Measurements from ENCODE around the gene JMJD7.

JMJD7 gene

GRCh38 chr15:41836713-41837454 is 9.0 kb downstream of the JMJD7 start:
- Histone ChIP-seq H3K9ac (ENCODE audit: low read depth, low read length) (no peak overlapping the region), H3K4me1 (ENCODE audit: insufficient read depth, low read length) (no peaks in the 10 kb centered on the region), H3K9me3 (ENCODE audit: control insufficient read depth, insufficient read depth, low read length) (no peaks in the 10 kb centered on the region), H3K36me3 (ENCODE audit: insufficient read depth, low read length) (peaks cover 3% of the 10 kb centered on the region)

DNA sequence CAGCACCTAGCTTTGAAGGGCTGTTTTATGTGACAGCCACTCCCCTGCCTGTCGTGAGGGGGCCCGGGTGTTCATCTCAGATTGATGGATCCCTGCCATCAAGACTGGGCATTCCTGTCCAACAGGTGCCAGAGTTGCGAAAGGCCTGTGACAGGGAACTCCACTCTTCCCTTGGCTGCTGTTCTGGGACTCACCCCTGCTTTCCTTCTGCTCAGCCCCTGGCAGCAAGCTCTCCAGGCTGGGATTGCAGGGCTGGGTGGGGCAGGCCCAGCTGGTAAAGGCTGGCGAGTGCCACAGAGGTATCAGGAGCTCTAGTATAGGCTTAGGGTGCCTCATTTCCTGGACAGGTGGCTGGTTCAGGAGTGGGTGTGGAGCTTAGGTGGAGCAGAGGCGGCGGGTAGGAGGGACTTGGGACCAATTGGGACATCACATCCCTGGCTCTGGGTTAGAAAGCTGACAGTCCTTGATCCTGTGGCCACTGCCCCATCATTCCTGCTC is 10.6 kb downstream of the JMJD7 start, which contains the start of gene PLA2G4B:
TSS of gene PLA2G4B (plus strand) at position 448 of the 498 bp plus-strand sequence. CDS start 67 bp downstream, outside the sequence.
- Histone ChIP-seq H3K4me1 (ENCODE audit: insufficient read depth, low read length) (no peaks in the 10 kb centered on the region), H3K9ac (ENCODE audit: low read depth, low read length) (no peak within 1 kb of the TSS), H3K9me3 (ENCODE audit: control insufficient read depth, insufficient read depth, low read length) (no peaks in the 10 kb centered on the region), H3K36me3 (ENCODE audit: insufficient read depth, low read length) (peaks cover 3% of the 10 kb centered on the region)

DNA sequence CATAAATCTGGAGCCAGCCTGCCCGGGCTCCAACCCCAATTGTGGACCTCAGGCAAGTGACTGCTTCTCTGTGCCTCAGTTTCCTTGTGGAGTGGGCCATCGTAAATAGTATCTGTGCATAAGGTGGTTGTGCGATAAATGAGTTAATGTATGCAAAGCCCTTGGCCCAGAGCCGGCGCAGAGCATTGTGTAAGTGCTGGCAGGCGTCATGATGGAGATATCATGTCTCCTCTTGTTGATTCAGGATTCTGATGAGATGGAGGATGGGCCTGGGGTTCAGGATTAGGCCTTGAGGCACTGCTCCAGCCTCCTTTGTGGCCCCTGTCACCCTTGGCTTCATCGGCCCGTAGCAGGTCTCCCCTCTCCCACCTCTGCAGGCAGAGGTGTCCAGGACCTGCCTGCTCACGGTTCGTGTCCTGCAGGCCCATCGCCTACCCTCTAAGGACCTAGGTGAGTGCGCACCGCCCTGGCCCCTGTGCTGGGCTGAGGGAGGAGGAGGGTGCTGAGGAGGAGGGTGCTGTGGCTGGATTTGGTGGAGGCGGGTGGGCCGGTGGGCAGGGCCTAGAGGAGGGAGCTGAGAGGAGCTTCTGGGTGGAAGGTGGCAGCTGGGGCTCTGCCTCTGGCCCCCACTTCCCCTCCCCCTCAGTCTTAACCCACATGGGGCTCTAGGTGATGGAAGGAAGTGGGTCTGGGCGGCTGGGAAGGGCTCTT is 12.0 kb downstream of the JMJD7 start:
- H3K36me3 ChIP-seq (ENCODE audit: insufficient read depth, low read length) = peaks cover 3% of the 10 kb centered on the region
- H3K4me1 ChIP-seq (ENCODE audit: insufficient read depth, low read length) = no peaks in the 10 kb centered on the region
- H3K9me3 ChIP-seq (ENCODE audit: control insufficient read depth, insufficient read depth, low read length) = no peaks in the 10 kb centered on the region
- H3K9ac ChIP-seq (ENCODE audit: low read depth, low read length) = no peak overlapping the region

- no peak overlapping the region for H3K9ac ChIP-seq (ENCODE audit: low read depth, low read length)
- peaks cover 3% of the 10 kb centered on the region for H3K36me3 ChIP-seq (ENCODE audit: insufficient read depth, low read length)
- H3K4me1 ChIP-seq (ENCODE audit: insufficient read depth, low read length) = no peaks in the 10 kb centered on the region
- no peaks in the 10 kb centered on the region for H3K9me3 ChIP-seq (ENCODE audit: control insufficient read depth, insufficient read depth, low read length)
Observed at GRCh38 chr15:41840673-41841072, 12.8 kb downstream of the JMJD7 start.

GRCh38 chr15:41841131-41841530 is 13.2 kb downstream of the JMJD7 start:
- Histone ChIP-seq H3K4me1 (ENCODE audit: insufficient read depth, low read length) (no peaks in the 10 kb centered on the region), H3K9ac (ENCODE audit: low read depth, low read length) (no peak overlapping the region), H3K36me3 (ENCODE audit: insufficient read depth, low read length) (peaks cover 3% of the 10 kb centered on the region; the same call in 1 of the 2 replicates), H3K9me3 (ENCODE audit: control insufficient read depth, insufficient read depth, low read length) (no peaks in the 10 kb centered on the region)

DNA sequence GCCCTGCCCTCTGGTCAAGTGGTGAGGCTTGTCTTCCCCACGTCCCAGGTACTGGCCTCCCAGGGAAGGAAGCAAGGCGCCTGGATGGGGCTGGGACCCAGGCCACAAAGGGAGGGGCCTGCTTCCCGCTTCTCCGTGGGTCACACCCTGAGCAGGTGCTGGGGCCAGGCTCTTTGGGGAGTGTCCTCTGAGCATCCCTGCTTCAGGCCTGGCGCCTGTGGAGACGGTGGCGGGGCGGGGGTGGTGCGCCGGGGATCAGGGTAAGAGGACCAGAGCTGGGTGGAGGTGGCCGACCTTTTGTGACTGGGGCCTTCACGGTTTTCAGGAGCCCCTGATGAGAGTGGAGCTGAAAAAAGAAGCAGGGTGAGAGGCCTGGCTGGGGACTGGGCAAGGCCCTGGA is 14.3 kb downstream of the JMJD7 start:
- 0 out of 2 replicates have a peak, but pooled peaks cover under 1% of the 10 kb centered on the region for H3K36me3 ChIP-seq (ENCODE audit: insufficient read depth, low read length)
- H3K9me3 ChIP-seq (ENCODE audit: control insufficient read depth, insufficient read depth, low read length) = no peaks in the 10 kb centered on the region
- no peak overlapping the region for H3K9ac ChIP-seq (ENCODE audit: low read depth, low read length)
- H3K4me1 ChIP-seq (ENCODE audit: insufficient read depth, low read length) = no peaks in the 10 kb centered on the region

DNA sequence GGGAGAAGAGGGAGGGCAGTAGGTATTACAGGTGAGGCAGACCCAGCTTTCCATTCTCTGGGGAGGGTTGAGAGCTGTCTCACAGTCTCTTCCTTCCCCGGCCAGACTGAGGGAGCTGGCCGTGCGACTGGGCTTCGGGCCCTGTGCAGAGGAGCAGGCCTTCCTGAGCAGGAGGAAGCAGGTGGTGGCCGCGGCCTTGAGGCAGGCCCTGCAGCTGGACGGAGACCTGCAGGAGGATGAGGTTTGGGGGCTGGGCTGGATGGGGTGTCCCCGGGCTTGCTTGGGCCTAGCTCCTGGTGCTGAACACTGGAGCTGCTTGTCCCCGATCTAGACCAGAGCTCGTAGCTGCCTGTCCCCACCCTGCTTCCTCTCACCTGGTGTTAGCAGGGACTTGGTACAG is 15.7 kb downstream of the JMJD7 start:
- no peak overlapping the region for H3K9ac ChIP-seq (ENCODE audit: low read depth, low read length)
- H3K9me3 ChIP-seq (ENCODE audit: control insufficient read depth, insufficient read depth, low read length) = no peaks in the 10 kb centered on the region
- no peaks in the 10 kb centered on the region for H3K4me1 ChIP-seq (ENCODE audit: insufficient read depth, low read length)
- no peaks in the 10 kb centered on the region; the same call in 1 of the 2 replicates for H3K36me3 ChIP-seq (ENCODE audit: insufficient read depth, low read length)

- Histone ChIP-seq H3K9ac (ENCODE audit: low read depth, low read length) (no peak overlapping the region), H3K4me1 (ENCODE audit: insufficient read depth, low read length) (no peaks in the 10 kb centered on the region), H3K9me3 (ENCODE audit: control insufficient read depth, insufficient read depth, low read length) (no peaks in the 10 kb centered on the region), H3K36me3 (ENCODE audit: insufficient read depth, low read length) (no peaks in the 10 kb centered on the region; the same call in 1 of the 2 replicates)
Observed at GRCh38 chr15:41844814-41845213, 16.9 kb downstream of the JMJD7 start.

- H3K4me1 ChIP-seq (ENCODE audit: insufficient read depth, low read length) = no peaks in the 10 kb centered on the region
- no peak overlapping the region for H3K9ac ChIP-seq (ENCODE audit: low read depth, low read length)
- no peaks in the 10 kb centered on the region; the same call in 1 of the 2 replicates for H3K36me3 ChIP-seq (ENCODE audit: insufficient read depth, low read length)
- no peaks in the 10 kb centered on the region for H3K9me3 ChIP-seq (ENCODE audit: control insufficient read depth, insufficient read depth, low read length)
Observed at GRCh38 chr15:41847206-41847605, 19.3 kb downstream of the JMJD7 start.

DNA sequence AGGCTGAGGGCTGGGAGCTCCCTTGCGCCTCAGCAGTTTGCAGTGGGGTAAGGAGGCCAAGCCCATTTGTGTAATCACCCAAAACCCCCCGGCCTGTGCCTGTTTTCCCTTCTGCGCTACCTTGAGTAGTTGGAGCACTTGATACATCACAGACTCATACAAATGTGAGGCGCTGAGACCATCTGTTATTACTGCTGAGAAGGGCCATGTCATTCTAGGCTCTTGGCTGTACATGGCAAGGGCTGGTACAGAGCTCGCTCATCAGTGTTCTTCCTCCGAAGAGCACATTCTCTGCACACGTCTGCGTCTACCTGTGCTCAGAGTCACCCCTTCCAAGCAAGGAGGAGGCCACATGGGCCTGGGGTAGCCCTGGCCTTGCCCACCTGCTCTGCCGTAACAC is 20.1 kb downstream of the JMJD7 start:
- Histone ChIP-seq H3K36me3 (ENCODE audit: insufficient read depth, low read length) (no peaks in the 10 kb centered on the region; the same call in 1 of the 2 replicates), H3K4me1 (ENCODE audit: insufficient read depth, low read length) (no peaks in the 10 kb centered on the region), H3K9ac (ENCODE audit: low read depth, low read length) (no peak overlapping the region), H3K9me3 (ENCODE audit: control insufficient read depth, insufficient read depth, low read length) (no peaks in the 10 kb centered on the region)

- Histone ChIP-seq H3K36me3 (ENCODE audit: insufficient read depth, low read length) (no peaks in the 10 kb centered on the region; the same call in 1 of the 2 replicates), H3K9ac (ENCODE audit: low read depth, low read length) (no peak overlapping the region), H3K4me1 (ENCODE audit: insufficient read depth, low read length) (no peaks in the 10 kb centered on the region), H3K9me3 (ENCODE audit: control insufficient read depth, insufficient read depth, low read length) (no peaks in the 10 kb centered on the region)
Observed at GRCh38 chr15:41848631-41849030, 20.7 kb downstream of the JMJD7 start.

GRCh38 chr15:41849204-41849603 is 21.3 kb downstream of the JMJD7 start:
- no peak overlapping the region for H3K9ac ChIP-seq (ENCODE audit: low read depth, low read length)
- H3K4me1 ChIP-seq (ENCODE audit: insufficient read depth, low read length) = no peaks in the 10 kb centered on the region
- no peaks in the 10 kb centered on the region; the same call in 1 of the 2 replicates for H3K36me3 ChIP-seq (ENCODE audit: insufficient read depth, low read length)
- no peaks in the 10 kb centered on the region for H3K9me3 ChIP-seq (ENCODE audit: control insufficient read depth, insufficient read depth, low read length)

- no peak overlapping the region for H3K9ac ChIP-seq (ENCODE audit: low read depth, low read length)
- H3K4me1 ChIP-seq (ENCODE audit: insufficient read depth, low read length) = no peaks in the 10 kb centered on the region
- H3K36me3 ChIP-seq (ENCODE audit: insufficient read depth, low read length) = no peaks in the 10 kb centered on the region; the same call in 1 of the 2 replicates
- no peaks in the 10 kb centered on the region for H3K9me3 ChIP-seq (ENCODE audit: control insufficient read depth, insufficient read depth, low read length)
Observed at GRCh38 chr15:41849861-41850260, 22.0 kb downstream of the JMJD7 start.

DNA sequence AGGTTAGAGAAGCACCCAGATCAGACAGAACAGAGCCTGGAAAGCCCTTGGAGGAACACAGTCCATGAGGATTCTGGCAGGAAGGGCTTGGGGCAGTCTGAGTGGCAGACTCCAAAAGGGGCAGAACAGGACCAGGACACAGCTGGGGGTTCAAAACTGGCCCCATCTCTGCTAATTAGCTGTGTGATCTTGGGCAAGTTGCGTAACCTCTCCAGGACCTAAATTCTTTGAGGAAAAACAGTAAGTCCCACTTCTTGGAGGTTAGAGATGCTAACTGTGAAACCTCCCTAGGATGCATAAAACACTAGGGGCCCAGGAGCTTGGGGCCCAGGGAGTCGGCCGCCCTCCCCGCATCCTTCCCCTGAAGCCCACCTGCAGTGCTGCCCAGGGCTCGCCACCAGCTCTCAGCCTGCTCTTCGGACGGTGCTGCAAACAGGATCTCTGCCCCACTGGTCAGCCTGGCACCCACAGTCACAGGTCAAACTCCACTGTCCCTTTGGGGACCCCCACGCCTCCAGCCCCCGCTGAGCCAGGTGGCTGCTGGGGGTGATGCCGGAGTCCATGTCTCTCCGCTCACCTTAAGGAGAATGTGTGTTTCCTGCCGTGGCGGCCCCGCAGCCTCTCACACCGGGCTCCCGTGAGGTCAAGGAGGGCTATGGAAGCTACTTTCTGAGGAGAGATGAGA is 22.7 kb downstream of the JMJD7 start:
- Histone ChIP-seq H3K9me3 (ENCODE audit: control insufficient read depth, insufficient read depth, low read length) (no peaks in the 10 kb centered on the region), H3K9ac (ENCODE audit: low read depth, low read length) (no peak overlapping the region), H3K36me3 (ENCODE audit: insufficient read depth, low read length) (no peaks in the 10 kb centered on the region; the same call in 1 of the 2 replicates), H3K4me1 (ENCODE audit: insufficient read depth, low read length) (no peaks in the 10 kb centered on the region)

Measured in ES-I3 (cell line).